Astrocyte (in vitro differentiated cells and primary cell): ENCODE measurements around the gene MED9. TPM values are rescaled to one million over a fixed set of nuclear protein-coding genes. Genes with fewer than 3 reads are reported as not detected.

Experiments used
- DNase-seq: peaks from one replicate; pipeline ENCODE4 v3.0.0-alpha.2; 2010; ENCODE audit warnings: low read depth
- FAIRE-seq: peaks from 2 replicates; lab custom pipeline; 2011; peaks lifted over from hg19 to GRCh38; lab: Jason Lieb, UNC
- H2AFZ ChIP-seq: 2 replicates; pipeline ENCODE4 v1.6.0; 2012; ENCODE audit warnings: low read depth, low read length, inconsistent platforms
- H3K27ac ChIP-seq: 2 replicates; pipeline ENCODE4 v1.5.1; 2011; ENCODE audit warnings: low read depth, low read length, inconsistent platforms
- H3K27me3 ChIP-seq: 2 replicates; pipeline ENCODE4 v1.6.0; 2011; ENCODE audit warnings: low read length, inconsistent platforms; ENCODE audit not compliant: insufficient read depth
- H3K36me3 ChIP-seq: 2 replicates; pipeline ENCODE4 v1.5.1; 2011; ENCODE audit warnings: low read length, inconsistent platforms; ENCODE audit not compliant: insufficient read depth
- H3K4me1 ChIP-seq: 2 replicates; pipeline ENCODE4 v1.5.1; 2011; ENCODE audit warnings: low read length, inconsistent platforms; ENCODE audit not compliant: insufficient read depth
- H3K4me2 ChIP-seq: 2 replicates; pipeline ENCODE4 v1.6.0; 2012; ENCODE audit warnings: low read length, inconsistent platforms
- H3K4me3 ChIP-seq: 2 replicates; pipeline ENCODE4 v1.5.1; 2011; ENCODE audit warnings: low read depth, mild to moderate bottlenecking, low read length, inconsistent platforms; ENCODE audit not compliant: insufficient read depth
- H3K79me2 ChIP-seq: 2 replicates; pipeline ENCODE4 v1.6.0; 2012; ENCODE audit warnings: mild to moderate bottlenecking, low read length, inconsistent platforms; ENCODE audit not compliant: insufficient read depth
- H3K9ac ChIP-seq: 2 replicates; pipeline ENCODE4 v1.6.0; 2012; ENCODE audit warnings: mild to moderate bottlenecking, low read length, inconsistent platforms
- H3K9me3 ChIP-seq: 2 replicates; pipeline ENCODE4 v1.5.1; 2012; ENCODE audit warnings: low read depth, mild to moderate bottlenecking, low read length, inconsistent platforms; ENCODE audit not compliant: insufficient read depth
- H4K20me1 ChIP-seq: 2 replicates; pipeline ENCODE4 v1.6.0; 2012; ENCODE audit warnings: low read length, inconsistent platforms; ENCODE audit not compliant: insufficient read depth
- H3K27ac Mint-ChIP-seq: one replicate; pipeline ENCODE4 v1.8.0; 2021; ENCODE audit warnings: mild to moderate bottlenecking, mixed read lengths; ENCODE audit not compliant: unreplicated experiment
- H3K27me3 Mint-ChIP-seq: one replicate; pipeline ENCODE4 v1.8.0; 2021; ENCODE audit warnings: low read depth, mixed read lengths; ENCODE audit not compliant: unreplicated experiment
- H3K36me3 Mint-ChIP-seq: one replicate; pipeline ENCODE4 v1.8.0; 2021; ENCODE audit warnings: low read depth, mixed read lengths; ENCODE audit not compliant: unreplicated experiment
- H3K4me1 Mint-ChIP-seq: one replicate; pipeline ENCODE4 v1.8.0; 2021; ENCODE audit warnings: low read depth, mixed read lengths; ENCODE audit not compliant: unreplicated experiment
- H3K4me3 Mint-ChIP-seq: one replicate; pipeline ENCODE4 v1.8.0; 2021; ENCODE audit warnings: mild to moderate bottlenecking, moderate library complexity, mixed read lengths; ENCODE audit not compliant: unreplicated experiment
- H3K9me3 Mint-ChIP-seq: one replicate; pipeline ENCODE4 v1.8.0; 2021; ENCODE audit warnings: mild to moderate bottlenecking, mixed read lengths; ENCODE audit not compliant: unreplicated experiment
- EZH2 ChIP-seq: IDR thresholded peaks from 2 replicates; pipeline ENCODE4 v1.6.1; 2012; ENCODE audit warnings: mild to moderate bottlenecking, low read length, inconsistent platforms; ENCODE audit not compliant: insufficient read depth
- total RNA-seq: library from RNA; stranded (reverse); gene quantifications from 2 replicates; pipeline ENCODE4 v1.2.1, GENCODE V29; 2021
- TF ChIP-seq, protein P1 (sequence below): IDR thresholded peaks from 2 replicates; pipeline ENCODE4 v1.5.1; 2011; ENCODE audit warnings: low read depth, mild to moderate bottlenecking, inconsistent platforms, low read length, moderate library complexity; ENCODE audit not compliant: insufficient read depth

The MED9 gene
- total RNA-seq, 1 donor from 2014 or later = 9.4 TPM

DNA sequence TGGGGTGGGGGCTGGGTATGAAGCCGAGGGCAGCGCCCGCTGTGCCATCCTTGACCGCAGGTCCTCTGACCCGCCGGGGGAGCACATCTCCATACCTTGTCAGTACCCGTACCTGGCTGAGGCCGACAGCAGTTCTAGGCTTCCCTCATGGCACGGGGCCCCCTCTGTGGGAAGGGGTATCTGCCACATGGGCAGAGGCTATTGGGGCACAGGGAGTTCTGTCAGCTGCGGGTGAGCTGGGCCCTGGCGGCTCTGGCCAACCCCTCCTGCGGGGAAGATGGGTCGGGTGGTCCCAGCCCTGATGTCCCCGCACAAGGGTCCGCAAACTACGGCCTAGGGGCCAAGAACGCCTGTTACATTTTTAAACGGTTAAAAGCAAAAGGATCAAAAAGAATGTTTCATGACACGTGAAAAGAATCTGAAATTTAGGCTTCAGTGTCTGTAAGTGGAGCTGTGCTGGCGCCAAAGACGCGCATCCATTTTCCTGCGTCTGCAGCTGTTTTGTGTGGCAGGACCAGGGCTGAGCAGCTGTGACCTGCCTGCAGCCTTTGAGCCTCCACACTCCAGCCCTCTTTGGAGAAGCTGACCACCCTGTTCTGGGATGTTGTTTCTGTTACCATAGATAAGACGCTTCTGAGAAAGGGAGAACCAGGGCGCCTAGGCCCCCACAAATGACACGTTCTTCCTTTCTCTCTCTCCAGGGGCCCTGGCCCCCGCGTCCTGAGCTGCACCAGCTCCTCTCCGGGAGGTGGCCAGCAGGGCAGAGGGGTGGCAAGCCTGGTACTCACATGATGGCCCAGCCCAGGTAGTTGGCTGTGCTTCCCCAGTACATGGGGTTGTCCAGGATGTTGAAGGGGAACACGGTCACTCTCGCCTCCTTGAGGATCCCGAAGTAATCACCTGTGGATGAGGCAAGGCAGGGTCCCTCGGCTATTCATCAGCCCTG, 32.1 kb downstream of the MED9 start:
- DNase-seq (no peak), FAIRE-seq (no peak)
- Histone ChIP-seq H3K4me2 (no peak overlapping the region), H3K9ac (no peak overlapping the region), H3K9me3 (no peaks in the 10 kb centered on the region), H4K20me1 (peaks cover 45% of the 10 kb centered on the region), H3K79me2 (no peaks in the 10 kb centered on the region), H3K27me3 (no peaks in the 10 kb centered on the region), H3K27ac (no peak overlapping the region), H3K4me3 (no peak overlapping the region), H2AFZ (no peak overlapping the region), H3K4me1 (peaks cover 10% of the 10 kb centered on the region), H3K36me3 (no peaks in the 10 kb centered on the region)
- Mint-ChIP-seq H3K9me3 (no peaks in the 10 kb centered on the region), H3K27ac (no peak overlapping the region), H3K36me3 (peaks cover 2% of the 10 kb centered on the region), H3K4me1 (peaks cover 5% of the 10 kb centered on the region), H3K27me3 (peaks cover 15% of the 10 kb centered on the region), H3K4me3 (no peak overlapping the region)
- TF ChIP-seq EZH2 = no peak
- TF ChIP-seq, protein P1, sequence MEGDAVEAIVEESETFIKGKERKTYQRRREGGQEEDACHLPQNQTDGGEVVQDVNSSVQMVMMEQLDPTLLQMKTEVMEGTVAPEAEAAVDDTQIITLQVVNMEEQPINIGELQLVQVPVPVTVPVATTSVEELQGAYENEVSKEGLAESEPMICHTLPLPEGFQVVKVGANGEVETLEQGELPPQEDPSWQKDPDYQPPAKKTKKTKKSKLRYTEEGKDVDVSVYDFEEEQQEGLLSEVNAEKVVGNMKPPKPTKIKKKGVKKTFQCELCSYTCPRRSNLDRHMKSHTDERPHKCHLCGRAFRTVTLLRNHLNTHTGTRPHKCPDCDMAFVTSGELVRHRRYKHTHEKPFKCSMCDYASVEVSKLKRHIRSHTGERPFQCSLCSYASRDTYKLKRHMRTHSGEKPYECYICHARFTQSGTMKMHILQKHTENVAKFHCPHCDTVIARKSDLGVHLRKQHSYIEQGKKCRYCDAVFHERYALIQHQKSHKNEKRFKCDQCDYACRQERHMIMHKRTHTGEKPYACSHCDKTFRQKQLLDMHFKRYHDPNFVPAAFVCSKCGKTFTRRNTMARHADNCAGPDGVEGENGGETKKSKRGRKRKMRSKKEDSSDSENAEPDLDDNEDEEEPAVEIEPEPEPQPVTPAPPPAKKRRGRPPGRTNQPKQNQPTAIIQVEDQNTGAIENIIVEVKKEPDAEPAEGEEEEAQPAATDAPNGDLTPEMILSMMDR = no peak

DNA sequence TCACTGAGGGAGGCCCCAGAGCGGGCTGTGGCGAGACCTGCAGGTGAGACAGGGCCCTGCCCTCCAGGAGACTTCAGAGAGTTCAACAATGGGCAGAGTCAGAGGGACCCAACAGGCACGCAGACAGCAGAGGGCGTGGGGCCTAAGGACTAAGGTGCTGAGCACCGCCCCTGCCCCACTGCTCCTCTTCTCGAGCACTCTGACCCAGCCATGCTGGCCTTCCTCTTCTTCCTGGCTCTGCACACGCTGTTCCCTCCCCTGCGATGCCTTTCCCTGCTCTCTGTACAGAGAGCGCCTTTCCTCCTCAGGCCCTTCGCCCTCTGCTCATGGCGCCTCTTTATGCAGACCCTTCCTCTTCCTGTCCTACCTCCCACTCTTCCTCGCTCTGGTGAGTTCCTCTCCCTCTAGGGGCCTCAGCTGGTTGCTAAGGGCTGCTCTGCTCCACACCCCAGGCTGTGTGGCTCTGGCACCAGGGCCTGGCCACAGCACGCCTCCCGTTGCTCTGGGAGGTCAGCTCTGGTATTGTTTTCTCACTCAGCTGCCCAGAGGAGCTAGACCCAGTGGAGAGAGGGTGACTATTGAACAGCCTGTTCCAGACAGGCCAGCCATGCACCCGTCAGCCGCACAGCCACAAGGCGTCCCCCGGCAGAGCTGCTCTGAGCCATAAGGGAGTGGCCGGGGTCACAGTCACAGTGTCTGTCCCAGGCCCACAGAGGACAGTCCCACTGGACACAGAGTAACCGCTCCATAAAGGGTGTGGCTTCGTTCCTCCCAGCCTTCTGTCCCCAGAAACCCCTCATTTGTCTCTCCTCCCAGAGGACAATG, 33.0 kb downstream of the MED9 start:
- Histone ChIP-seq H2AFZ (no peak overlapping the region), H3K27ac (no peak overlapping the region), H3K36me3 (no peaks in the 10 kb centered on the region), H3K9ac (no peak overlapping the region), H3K4me1 (peaks cover 11% of the 10 kb centered on the region), H3K4me2 (no peak overlapping the region), H4K20me1 (peaks cover 54% of the 10 kb centered on the region), H3K79me2 (no peaks in the 10 kb centered on the region), H3K27me3 (no peaks in the 10 kb centered on the region), H3K4me3 (no peak overlapping the region), H3K9me3 (no peaks in the 10 kb centered on the region)
- H3K27ac Mint-ChIP-seq = no peak overlapping the region
- peaks cover 2% of the 10 kb centered on the region for H3K36me3 Mint-ChIP-seq
- H3K4me3 Mint-ChIP-seq = no peak overlapping the region
- FAIRE-seq (no peak), DNase-seq (no peak)
- TF ChIP-seq EZH2 = no peak
- TF ChIP-seq, protein P1 = no peak
- peaks cover 7% of the 10 kb centered on the region for H3K4me1 Mint-ChIP-seq
- no peaks in the 10 kb centered on the region for H3K9me3 Mint-ChIP-seq
- H3K27me3 Mint-ChIP-seq = peaks cover 11% of the 10 kb centered on the region
